Transverse colon (tissue), 4 donors: ENCODE data around the gene ARSG. TPM values are rescaled to one million over a fixed set of nuclear protein-coding genes. Genes with fewer than 3 reads are reported as not detected.
A peak's percentile ranks its signal among the peaks of the same experiment; 100 is the strongest.

Experiments
- DNase-seq: peaks from one replicate; pipeline ENCODE4 v3.0.0-alpha.2; 2019
- H3K27ac ChIP-seq, 4 donors: fragments of 200-600 bp; sonication (generic); 2 replicates each; pipeline ENCODE4 v1.5.1; 2016 to 2018; ENCODE audit warnings: inconsistent platforms in 4 of 4
- H3K27me3 ChIP-seq: fragments of 200-600 bp; sonication (generic); 2 replicates; pipeline ENCODE4 v1.5.1; 2017; ENCODE audit warnings: inconsistent platforms
- H3K36me3 ChIP-seq, 4 donors: fragments of 200-600 bp; sonication (generic); 2 replicates each; pipeline ENCODE4 v1.5.1; 2017 to 2019; ENCODE audit warnings: inconsistent platforms in 4 of 4
- H3K4me1 ChIP-seq, 4 donors: fragments of 200-600 bp; sonication (generic); 2 replicates each; pipeline ENCODE4 v1.5.1; 2017 to 2020; ENCODE audit warnings: inconsistent platforms in 4 of 4
- H3K4me3 ChIP-seq, 4 donors: fragments of 200-600 bp; sonication (generic); 1 replicate in 1 of 4; 2 replicates in 3 of 4; pipeline versions ENCODE4 v1.5.1 to v1.6.1; 2017 to 2019; ENCODE audit warnings: inconsistent platforms in 4 of 4
- H3K9me3 ChIP-seq, 2 donors: fragments of 200-600 bp; sonication (generic); 2 replicates each; pipeline ENCODE4 v1.5.1; 2017 to 2019; ENCODE audit warnings: inconsistent platforms in 2 of 2
- CTCF ChIP-seq, 5 experiments: fragments of 200-600 bp in 3 of 5; fragments of 450-650 bp in 2 of 5; sonication (generic) in 3 of 5; IDR thresholded peaks; 1 replicate in 2 of 5; 2 replicates in 3 of 5; pipeline ENCODE4 v1.5.1; 2016 to 2017; ENCODE audit warnings: antibody characterized with exemption in 5 of 5, inconsistent platforms in 3 of 5, mild to moderate bottlenecking in 2 of 5, moderate library complexity in 1 of 5
- EP300 ChIP-seq: sonication (generic); formaldehyde crosslinking; IDR thresholded peaks from one replicate; pipeline ENCODE4 v1.6.1; 2017; ENCODE audit warnings: antibody characterized with exemption, low read depth
- POLR2A ChIP-seq: fragments of 450-650 bp; IDR thresholded peaks from one replicate; pipeline ENCODE4 v1.6.1; 2016; ENCODE audit warnings: antibody characterized with exemption, mild to moderate bottlenecking, moderate library complexity
- POLR2AphosphoS5 ChIP-seq, 3 donors: sonication (generic); formaldehyde crosslinking; IDR thresholded peaks; one replicate each; pipeline ENCODE4 v1.6.1; 2016; ENCODE audit warnings: antibody characterized with exemption in 3 of 3
- WGBS, 2 donors: methylation state at CpG; one replicate each; pipeline ENCODE4 v1.1.5; 2018; ENCODE audit warnings: low coverage in 1 of 2; 5-methylcytosine and 5-hydroxymethylcytosine counted together
- in situ Hi-C, 4 donors: fragments of 200-750 bp; cut with MboI; loops; one replicate each; pipeline versions ENCODE4 v1.15.0 to v1.15.1; 2017; ENCODE audit warnings: low sequenced_read_pairs in 3 of 4, low pct_ligation_motif_present in 1 of 4, low pct_unique_long_range_greater_than_20kb in 1 of 4
- intact Hi-C: fragments of 100-400 bp; cut with DNase I; formaldehyde crosslinking; loops from one replicate; pipeline ENCODE4 v1.15.1; 2023; ENCODE audit warnings: low total_unique reads
- total RNA-seq, 4 donors: library from RNA; depleted of rRNA; stranded (reverse); fragments of >200 nt; gene quantifications; one replicate each; pipeline ENCODE4 v1.1.0, GENCODE V29; 2016

Gene ARSG
- total RNA-seq, 4 donors from 2014 or later = 0.41 to 4.4 (median 1.6) TPM; not detected in 1

GRCh38 chr17:68384471-68384870 lies 93.2 kb downstream of the ARSG start:
- Histone ChIP-seq H3K9me3 (no peaks in the 10 kb centered on the region), H3K36me3 (no peaks in the 10 kb centered on the region), H3K27ac (peak overlapping the region in 1 of 4 donors; percentile 13), H3K4me1 (peaks cover 0 to 4% (median 0%) of the 10 kb centered on the region in 4 donors), H3K27me3 (no peaks in the 10 kb centered on the region), H3K4me3 (no peak overlapping the region)
- TF ChIP-seq POLR2AphosphoS5 (IDR thresholded peaks at IDR 0.05) = no peak
- no peak for TF ChIP-seq EP300
- no peak for TF ChIP-seq POLR2A
- no peak for TF ChIP-seq CTCF (IDR thresholded peaks at IDR 0.05)
- intact Hi-C loops (no loop called here), in situ Hi-C loops (no loop called here)
- 64% methylated on average over 1 of the region's 1 CpG for WGBS, 2 donors
- no peak for DNase-seq

- in situ Hi-C loops = no loop called here
- no peak overlapping the region for H3K4me3 ChIP-seq
- intact Hi-C loops = no loop called here
- TF ChIP-seq CTCF (IDR thresholded peaks at IDR 0.05) (no peak), EP300 (no peak), POLR2A (no peak), POLR2AphosphoS5 (IDR thresholded peaks at IDR 0.05) (no peak)
- H3K36me3 ChIP-seq = no peaks in the 10 kb centered on the region
- peaks cover 0 to 4% (median 0%) of the 10 kb centered on the region in 4 donors for H3K4me1 ChIP-seq
- no peaks in the 10 kb centered on the region for H3K9me3 ChIP-seq
- H3K27me3 ChIP-seq = no peaks in the 10 kb centered on the region
- H3K27ac ChIP-seq = no peak overlapping the region
- 71% methylated on average over 4 of the region's 4 CpGs; no CpG with 5 or more reads in 1 of the 2 donors for WGBS, 2 donors
- DNase-seq = no peak
Observed at GRCh38 chr17:68384941-68385340, 93.6 kb downstream of the ARSG start.

GRCh38 chr17:68385490-68386215 lies 94.4 kb downstream of the ARSG start:
- Histone ChIP-seq H3K36me3 (no peaks in the 10 kb centered on the region), H3K27ac (no peak overlapping the region), H3K27me3 (no peaks in the 10 kb centered on the region), H3K9me3 (no peaks in the 10 kb centered on the region), H3K4me1 (peaks cover 0 to 4% (median 0%) of the 10 kb centered on the region in 4 donors), H3K4me3 (no peak overlapping the region)
- 91% methylated on average over 8 of the region's 8 CpGs; no CpG with 5 or more reads in 1 of the 2 donors for WGBS, 2 donors
- DNase-seq = no peak
- in situ Hi-C loops = no loop called here
- TF ChIP-seq EP300 = no peak
- TF ChIP-seq POLR2AphosphoS5 (IDR thresholded peaks at IDR 0.05) = no peak
- TF ChIP-seq POLR2A = no peak
- TF ChIP-seq CTCF (IDR thresholded peaks at IDR 0.05) = no peak
- intact Hi-C loops = no loop called here

GRCh38 chr17:68387435-68388218 lies 96.3 kb downstream of the ARSG start:
- intact Hi-C loops (no loop called here), in situ Hi-C loops (no loop called here)
- DNase-seq = no peak
- H3K4me1 ChIP-seq = peaks cover 0 to 4% (median 0%) of the 10 kb centered on the region in 4 donors
- 87 to 92% methylated on average over 4 to 6 of the region's 6 CpGs for WGBS, 2 donors
- no peaks in the 10 kb centered on the region for H3K9me3 ChIP-seq
- no peak for TF ChIP-seq POLR2AphosphoS5 (IDR thresholded peaks at IDR 0.05)
- TF ChIP-seq POLR2A = no peak
- TF ChIP-seq CTCF (IDR thresholded peaks at IDR 0.05) = no peak
- TF ChIP-seq EP300 = no peak
- no peak overlapping the region for H3K27ac ChIP-seq
- no peak overlapping the region for H3K4me3 ChIP-seq
- H3K36me3 ChIP-seq = no peaks in the 10 kb centered on the region
- no peaks in the 10 kb centered on the region for H3K27me3 ChIP-seq
